GM23248 (cell line): ENCODE data around the gene PLXDC1. TPM values are rescaled to one million over a fixed set of nuclear protein-coding genes. Genes with fewer than 3 reads are reported as not detected.

Experiments used
- DNase-seq: peaks from one replicate; pipeline ENCODE4 v3.0.0-alpha.2; 2015
- H2AFZ ChIP-seq: fragments of 200-600 bp; sonication (generic); 2 replicates; pipeline ENCODE4 v1.6.1; 2016; ENCODE audit warnings: antibody characterized with exemption
- H3F3A ChIP-seq: fragments of 200-600 bp; sonication (generic); 2 replicates; pipeline ENCODE4 v1.6.1; 2016; ENCODE audit warnings: mild to moderate bottlenecking, antibody characterized with exemption, mixed run types; ENCODE audit not compliant: insufficient read depth
- H3K27ac ChIP-seq: fragments of 200-600 bp; sonication (generic); 2 replicates; pipeline ENCODE4 v1.5.1; 2016; ENCODE audit warnings: mild to moderate bottlenecking
- H3K27me3 ChIP-seq: fragments of 200-600 bp; sonication (generic); replicated peaks from 2 replicates; pipeline ENCODE4 v1.6.1; 2016; ENCODE audit warnings: mild to moderate bottlenecking; ENCODE audit not compliant: insufficient read depth
- H3K36me3 ChIP-seq: fragments of 200-600 bp; sonication (generic); 2 replicates; pipeline ENCODE4 v1.6.1; 2016; ENCODE audit warnings: low read depth, mild to moderate bottlenecking
- H3K4me1 ChIP-seq: fragments of 200-600 bp; sonication (generic); 2 replicates; pipeline ENCODE4 v1.6.1; 2016; ENCODE audit warnings: mild to moderate bottlenecking; ENCODE audit not compliant: insufficient read depth
- H3K4me2 ChIP-seq: fragments of 200-600 bp; sonication (generic); one replicate; pipeline ENCODE4 v1.6.1; 2016; ENCODE audit warnings: mild to moderate bottlenecking; ENCODE audit not compliant: unreplicated experiment
- H3K4me3 ChIP-seq: fragments of 200-600 bp; sonication (generic); 2 replicates; pipeline ENCODE4 v1.5.1; 2016; ENCODE audit warnings: mild to moderate bottlenecking
- H3K79me2 ChIP-seq: fragments of 200-600 bp; sonication (generic); 2 replicates; pipeline ENCODE4 v1.6.1; 2016; ENCODE audit warnings: mild to moderate bottlenecking; ENCODE audit not compliant: insufficient read depth
- H3K9ac ChIP-seq: fragments of 200-600 bp; sonication (generic); 2 replicates; pipeline ENCODE4 v1.6.1; 2016; ENCODE audit warnings: mild to moderate bottlenecking
- H3K9me2 ChIP-seq: fragments of 200-600 bp; sonication (generic); 2 replicates; pipeline ENCODE4 v1.6.1; 2016; ENCODE audit warnings: mixed run types, mild to moderate bottlenecking, moderate library complexity; ENCODE audit not compliant: insufficient read depth
- H3K9me3 ChIP-seq: fragments of 200-600 bp; sonication (generic); one replicate; pipeline ENCODE4 v1.6.1; 2017; ENCODE audit warnings: low read depth
- H4K20me1 ChIP-seq: fragments of 200-600 bp; sonication (generic); 2 replicates; pipeline ENCODE4 v1.6.0; 2016; ENCODE audit not compliant: insufficient read depth
- EZH2 ChIP-seq: fragments of 200-600 bp; sonication (generic); IDR thresholded peaks from 2 replicates; pipeline ENCODE4 v1.6.1; 2018; ENCODE audit warnings: antibody characterized with exemption, mild to moderate bottlenecking; ENCODE audit not compliant: insufficient read depth, poor library complexity, severe bottlenecking
- EZH2phosphoT487 ChIP-seq: fragments of 200-600 bp; sonication (generic); IDR thresholded peaks from 2 replicates; pipeline ENCODE4 v1.6.1; 2018; ENCODE audit warnings: antibody characterized with exemption, moderate library complexity, mild to moderate bottlenecking, low read depth; ENCODE audit not compliant: insufficient read depth
- WGBS, 2 experiments: methylation state at CpG; one replicate each; pipeline ENCODE4 v1.1.6; 2015 to 2017; ENCODE audit warnings: low lambda C conversion rate in 2 of 2, low coverage in 1 of 2; ENCODE audit errors: missing lambda C conversion rate in 2 of 2; 5-methylcytosine and 5-hydroxymethylcytosine counted together
- in situ Hi-C: fragments of 300-500 bp; cut with MboI; formaldehyde crosslinking; loops from 2 replicates; pipeline ENCODE4 v1.15.0; 2020
- polyA plus RNA-seq: library from polyadenylated mRNA; unstranded; fragments of >200 nt; fragmentation: Nextera tagmentation; extraction: Ambion mirVana; gene quantifications from 2 replicates; pipeline ENCODE4 v1.2.1, GENCODE V29; 2016
- total RNA-seq: library from RNA; depleted of rRNA; stranded (reverse); fragments of >200 nt; shearing (Covaris generic); gene quantifications from 2 replicates; pipeline ENCODE4 v1.2.3, GENCODE V29; 2014

Gene PLXDC1
- total and polyA plus RNA-seq, 2 experiments from 2014 or later, result 0.24 TPM; not detected in 1

- in situ Hi-C loops, result no loop called here
- Histone ChIP-seq H3K27ac (peak overlapping the region; percentile 88), H2AFZ (peak overlapping the region; percentile 83)
These were observed 36.3 kb downstream of the PLXDC1 start for GRCh38 chr17:39115135-39115534.

GRCh38 chr17:39114723-39115122 is 36.7 kb downstream of the PLXDC1 start:
- Histone ChIP-seq H3K9ac (peak overlapping the region; percentile 73), H3K79me2 (no peaks in the 10 kb centered on the region), H3F3A (peaks cover 22% of the 10 kb centered on the region), H3K27me3 (no peaks in the 10 kb centered on the region), H2AFZ (peak overlapping the region; percentile 83), H3K36me3 (no peaks in the 10 kb centered on the region), H3K4me2 (peak overlapping the region; percentile 73), H4K20me1 (no peaks in the 10 kb centered on the region), H3K9me3 (no peaks in the 10 kb centered on the region), H3K4me1 (peaks cover 13% of the 10 kb centered on the region), H3K4me3 (peak overlapping the region; percentile 47), H3K27ac (peak overlapping the region; percentile 88), H3K9me2 (no peaks in the 10 kb centered on the region)
- in situ Hi-C loops, result no loop called here
- WGBS, 2 experiments, result 4 to 5% methylated on average over 14 of the region's 14 CpGs
- DNase-seq, result peak; percentile 85
- TF ChIP-seq EZH2, result no peak
- TF ChIP-seq EZH2phosphoT487, result no peak

More at GRCh38 chr17:39115135-39115534, 36.3 kb downstream of the PLXDC1 start:
- Histone ChIP-seq H3K4me1 (peaks cover 13% of the 10 kb centered on the region), H3K9me2 (no peaks in the 10 kb centered on the region), H3K27me3 (no peaks in the 10 kb centered on the region), H3F3A (peaks cover 22% of the 10 kb centered on the region), H3K4me2 (peak overlapping the region; percentile 73), H3K9ac (peak overlapping the region; percentile 73), H3K4me3 (peak overlapping the region; percentile 47), H3K79me2 (no peaks in the 10 kb centered on the region), H4K20me1 (no peaks in the 10 kb centered on the region), H3K9me3 (no peaks in the 10 kb centered on the region), H3K36me3 (no peaks in the 10 kb centered on the region)
- DNase-seq, result peak; percentile 87
- TF ChIP-seq EZH2phosphoT487 (no peak), EZH2 (no peak)
- WGBS, 2 experiments, result 1 to 9% methylated on average over 5 of the region's 5 CpGs

- WGBS, 2 experiments, result 100% methylated on average over 2 of the region's 2 CpGs
- no peaks in the 10 kb centered on the region for H3K9me3 ChIP-seq
- no peak overlapping the region for H2AFZ ChIP-seq
- H3K9ac ChIP-seq, result no peak overlapping the region
- DNase-seq, result no peak
- H3F3A ChIP-seq, result peaks cover 22% of the 10 kb centered on the region
- in situ Hi-C loops, result no loop called here
- no peaks in the 10 kb centered on the region for H3K36me3 ChIP-seq
- H4K20me1 ChIP-seq, result no peaks in the 10 kb centered on the region
- no peak overlapping the region for H3K4me2 ChIP-seq
- H3K9me2 ChIP-seq, result no peaks in the 10 kb centered on the region
- peaks cover 13% of the 10 kb centered on the region for H3K4me1 ChIP-seq
- H3K79me2 ChIP-seq, result no peaks in the 10 kb centered on the region
- H3K4me3 ChIP-seq, result no peak overlapping the region
- no peak overlapping the region for H3K27ac ChIP-seq
- no peak for TF ChIP-seq EZH2phosphoT487
- TF ChIP-seq EZH2, result no peak
- H3K27me3 ChIP-seq, result no peaks in the 10 kb centered on the region
These were observed 37.6 kb downstream of the PLXDC1 start for GRCh38 chr17:39113871-39114270.

- no peaks in the 10 kb centered on the region for H3K9me2 ChIP-seq
- no peak overlapping the region for H3K4me3 ChIP-seq
- WGBS, 2 experiments, result 78 to 82% methylated on average over 16 to 19 of the region's 19 CpGs
- H3K4me1 ChIP-seq, result peaks cover 13% of the 10 kb centered on the region
- H3K27me3 ChIP-seq, result peaks cover 13% of the 10 kb centered on the region; the same call in 1 of the 2 replicates
- H3K27ac ChIP-seq, result no peak overlapping the region
- in situ Hi-C loops, result no loop called here
- H2AFZ ChIP-seq, result no peak overlapping the region
- H3K9ac ChIP-seq, result no peak overlapping the region
- peaks cover 16% of the 10 kb centered on the region for H3F3A ChIP-seq
- H3K4me2 ChIP-seq, result no peak overlapping the region
- H4K20me1 ChIP-seq, result no peaks in the 10 kb centered on the region
- DNase-seq, result no peak
- H3K79me2 ChIP-seq, result no peaks in the 10 kb centered on the region
- no peaks in the 10 kb centered on the region for H3K9me3 ChIP-seq
- TF ChIP-seq EZH2 (no peak), EZH2phosphoT487 (no peak)
- H3K36me3 ChIP-seq, result no peaks in the 10 kb centered on the region
These were observed 40.9 kb downstream of the PLXDC1 start for GRCh38 chr17:39110435-39111136.
